Measurements from ENCODE around the gene REN. TPM values are rescaled to one million over a fixed set of nuclear protein-coding genes. Genes with fewer than 3 reads are reported as not detected.
A peak's percentile ranks its signal among the peaks of the same experiment; 100 is the strongest.

The REN gene
- total and polyA plus RNA-seq, 4 donors = 0.05 to 0.25 (median 0.15) TPM; not detected in 1

DNA sequence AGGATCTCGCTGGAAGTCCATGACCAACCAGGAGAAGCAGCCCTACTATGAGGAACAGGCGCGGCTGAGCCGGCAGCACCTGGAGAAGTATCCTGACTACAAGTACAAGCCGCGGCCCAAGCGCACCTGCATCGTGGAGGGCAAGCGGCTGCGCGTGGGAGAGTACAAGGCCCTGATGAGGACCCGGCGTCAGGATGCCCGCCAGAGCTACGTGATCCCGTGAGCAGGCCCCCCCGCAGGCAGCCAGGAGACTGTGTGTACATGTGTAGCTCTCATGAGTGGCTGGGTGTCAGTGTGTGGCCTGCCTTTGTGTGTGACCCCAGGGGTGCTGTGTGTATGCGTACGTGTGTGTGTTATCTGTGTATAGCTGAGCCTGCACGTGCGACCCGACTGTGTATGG, 41.5 kb downstream of the REN start:
- no peak overlapping the region for H3K27ac ChIP-seq (ENCODE audit: low read depth in 1 of 2, low read length in 2 of 2)
- peaks cover 10 to 40% (median 19%) of the 10 kb centered on the region in 4 donors for H3K36me3 ChIP-seq (ENCODE audit: control insufficient read depth in 4 of 4, insufficient read depth in 3 of 4, low read depth in 1 of 4, low read length in 3 of 4)
- H3K27me3 ChIP-seq (ENCODE audit: control insufficient read depth in 4 of 4, insufficient read depth in 4 of 4, low read length in 3 of 4) = no peaks in the 10 kb centered on the region
- 95% methylated on average over 22 of the region's 22 CpGs for WGBS
- no peak overlapping the region for H3K9ac ChIP-seq (ENCODE audit: low read depth in 1 of 2, low read length in 2 of 2)
- DNase-seq (ENCODE audit: low spot score) = no peak
- H3K4me1 ChIP-seq (ENCODE audit: control insufficient read depth in 4 of 4, insufficient read depth in 4 of 4, low read length in 3 of 4) = peaks cover 0 to 34% (median 27%) of the 10 kb centered on the region in 4 donors
- no peak overlapping the region for H3K4me3 ChIP-seq (ENCODE audit: low read depth in 1 of 3, low read length in 3 of 3)
- TF ChIP-seq, protein P1, sequence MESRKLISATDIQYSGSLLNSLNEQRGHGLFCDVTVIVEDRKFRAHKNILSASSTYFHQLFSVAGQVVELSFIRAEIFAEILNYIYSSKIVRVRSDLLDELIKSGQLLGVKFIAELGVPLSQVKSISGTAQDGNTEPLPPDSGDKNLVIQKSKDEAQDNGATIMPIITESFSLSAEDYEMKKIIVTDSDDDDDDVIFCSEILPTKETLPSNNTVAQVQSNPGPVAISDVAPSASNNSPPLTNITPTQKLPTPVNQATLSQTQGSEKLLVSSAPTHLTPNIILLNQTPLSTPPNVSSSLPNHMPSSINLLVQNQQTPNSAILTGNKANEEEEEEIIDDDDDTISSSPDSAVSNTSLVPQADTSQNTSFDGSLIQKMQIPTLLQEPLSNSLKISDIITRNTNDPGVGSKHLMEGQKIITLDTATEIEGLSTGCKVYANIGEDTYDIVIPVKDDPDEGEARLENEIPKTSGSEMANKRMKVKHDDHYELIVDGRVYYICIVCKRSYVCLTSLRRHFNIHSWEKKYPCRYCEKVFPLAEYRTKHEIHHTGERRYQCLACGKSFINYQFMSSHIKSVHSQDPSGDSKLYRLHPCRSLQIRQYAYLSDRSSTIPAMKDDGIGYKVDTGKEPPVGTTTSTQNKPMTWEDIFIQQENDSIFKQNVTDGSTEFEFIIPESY (IDR thresholded peaks at IDR 0.05) = no peak
- no peaks in the 10 kb centered on the region for H3K9me3 ChIP-seq (ENCODE audit: control insufficient read depth in 4 of 4, low read length in 3 of 4)

DNA sequence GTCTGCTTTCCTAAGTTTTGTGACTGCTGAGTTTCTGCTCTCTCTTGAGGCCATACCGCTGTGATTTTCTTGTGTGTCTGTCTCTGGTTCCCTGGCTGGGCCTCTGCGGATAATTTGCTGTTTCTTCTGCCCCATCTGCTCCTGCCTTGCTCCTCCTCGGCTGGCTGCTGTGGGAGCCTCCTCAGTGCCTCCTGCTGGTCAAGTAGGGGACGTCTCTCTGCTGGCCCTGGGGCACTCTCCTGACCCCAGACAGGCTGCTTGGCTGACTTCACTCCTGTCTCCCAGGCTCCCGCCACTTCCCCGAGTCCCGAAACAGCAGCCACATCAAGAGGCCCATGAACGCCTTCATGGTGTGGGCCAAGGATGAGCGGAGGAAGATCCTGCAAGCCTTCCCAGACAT, 42.8 kb downstream of the REN start:
- DNase-seq (ENCODE audit: low spot score) = no peak
- no peaks in the 10 kb centered on the region for H3K27me3 ChIP-seq (ENCODE audit: control insufficient read depth in 4 of 4, insufficient read depth in 4 of 4, low read length in 3 of 4)
- peaks cover 0 to 22% (median 18%) of the 10 kb centered on the region in 4 donors for H3K4me1 ChIP-seq (ENCODE audit: control insufficient read depth in 4 of 4, insufficient read depth in 4 of 4, low read length in 3 of 4)
- WGBS = 79% methylated on average over 9 of the region's 9 CpGs
- no peak overlapping the region for H3K9ac ChIP-seq (ENCODE audit: low read depth in 1 of 2, low read length in 2 of 2)
- H3K4me3 ChIP-seq (ENCODE audit: low read depth in 1 of 3, low read length in 3 of 3) = no peak overlapping the region
- no peak overlapping the region for H3K27ac ChIP-seq (ENCODE audit: low read depth in 1 of 2, low read length in 2 of 2)
- peaks cover 10 to 48% (median 22%) of the 10 kb centered on the region in 4 donors for H3K36me3 ChIP-seq (ENCODE audit: control insufficient read depth in 4 of 4, insufficient read depth in 3 of 4, low read depth in 1 of 4, low read length in 3 of 4)
- TF ChIP-seq RAD21 (IDR thresholded peaks at IDR 0.05) = peak; percentile 52 to 78
- TF ChIP-seq, protein P2, sequence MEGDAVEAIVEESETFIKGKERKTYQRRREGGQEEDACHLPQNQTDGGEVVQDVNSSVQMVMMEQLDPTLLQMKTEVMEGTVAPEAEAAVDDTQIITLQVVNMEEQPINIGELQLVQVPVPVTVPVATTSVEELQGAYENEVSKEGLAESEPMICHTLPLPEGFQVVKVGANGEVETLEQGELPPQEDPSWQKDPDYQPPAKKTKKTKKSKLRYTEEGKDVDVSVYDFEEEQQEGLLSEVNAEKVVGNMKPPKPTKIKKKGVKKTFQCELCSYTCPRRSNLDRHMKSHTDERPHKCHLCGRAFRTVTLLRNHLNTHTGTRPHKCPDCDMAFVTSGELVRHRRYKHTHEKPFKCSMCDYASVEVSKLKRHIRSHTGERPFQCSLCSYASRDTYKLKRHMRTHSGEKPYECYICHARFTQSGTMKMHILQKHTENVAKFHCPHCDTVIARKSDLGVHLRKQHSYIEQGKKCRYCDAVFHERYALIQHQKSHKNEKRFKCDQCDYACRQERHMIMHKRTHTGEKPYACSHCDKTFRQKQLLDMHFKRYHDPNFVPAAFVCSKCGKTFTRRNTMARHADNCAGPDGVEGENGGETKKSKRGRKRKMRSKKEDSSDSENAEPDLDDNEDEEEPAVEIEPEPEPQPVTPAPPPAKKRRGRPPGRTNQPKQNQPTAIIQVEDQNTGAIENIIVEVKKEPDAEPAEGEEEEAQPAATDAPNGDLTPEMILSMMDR (IDR thresholded peaks at IDR 0.05; ENCODE audit: low read depth, low read length, missing input control) = peak; percentile 24
- no peak for TF ChIP-seq SP1 (IDR thresholded peaks at IDR 0.05)
- no peaks in the 10 kb centered on the region for H3K9me3 ChIP-seq (ENCODE audit: control insufficient read depth in 4 of 4, low read length in 3 of 4)

DNA sequence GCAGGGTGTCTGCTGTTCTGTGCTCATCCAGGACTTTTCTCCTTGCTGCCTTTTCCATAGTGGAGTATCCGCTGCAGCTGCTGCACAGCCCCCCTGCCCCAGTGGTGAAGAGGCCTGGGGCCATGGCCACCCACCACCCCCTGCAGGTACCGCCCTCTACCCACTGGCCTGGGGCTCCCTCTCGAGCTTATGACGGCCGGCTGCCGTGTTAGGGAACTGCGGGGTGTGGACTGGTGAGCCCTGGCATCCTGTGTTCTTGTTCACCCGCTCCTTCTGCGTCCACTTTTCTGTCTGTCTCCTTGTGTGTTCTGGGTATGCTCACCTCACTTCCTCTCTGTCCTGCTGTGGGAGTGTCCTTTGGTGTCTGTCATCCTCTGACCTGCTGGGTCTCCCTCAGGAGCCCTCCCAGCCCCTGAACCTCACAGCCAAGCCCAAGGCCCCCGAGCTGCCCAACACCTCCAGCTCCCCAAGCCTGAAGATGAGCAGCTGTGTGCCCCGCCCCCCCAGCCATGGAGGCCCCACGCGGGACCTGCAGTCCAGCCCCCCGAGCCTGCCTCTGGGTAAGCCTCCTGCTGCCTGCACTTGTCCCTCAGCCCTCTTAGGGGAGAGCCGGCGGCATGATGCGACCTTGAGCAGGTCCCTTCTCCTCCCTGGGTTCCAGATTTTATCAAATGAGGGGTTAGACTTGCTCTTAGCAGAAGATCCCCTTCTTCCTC, 44.1 kb downstream of the REN start:
- Histone ChIP-seq H3K9ac (ENCODE audit: low read depth in 1 of 2, low read length in 2 of 2) (no peak overlapping the region), H3K36me3 (ENCODE audit: control insufficient read depth in 4 of 4, insufficient read depth in 3 of 4, low read depth in 1 of 4, low read length in 3 of 4) (peaks cover 12 to 56% (median 26%) of the 10 kb centered on the region in 4 donors), H3K4me1 (ENCODE audit: control insufficient read depth in 4 of 4, insufficient read depth in 4 of 4, low read length in 3 of 4) (peaks cover 0 to 9% (median 6%) of the 10 kb centered on the region in 4 donors), H3K4me3 (ENCODE audit: low read depth in 1 of 3, low read length in 3 of 3) (no peak overlapping the region), H3K9me3 (ENCODE audit: control insufficient read depth in 4 of 4, low read length in 3 of 4) (no peaks in the 10 kb centered on the region), H3K27ac (ENCODE audit: low read depth in 1 of 2, low read length in 2 of 2) (no peak overlapping the region), H3K27me3 (ENCODE audit: control insufficient read depth in 4 of 4, insufficient read depth in 4 of 4, low read length in 3 of 4) (no peaks in the 10 kb centered on the region)
- 92% methylated on average over 17 of the region's 17 CpGs for WGBS
- no peak for DNase-seq (ENCODE audit: low spot score)
- TF ChIP-seq, protein P3, sequence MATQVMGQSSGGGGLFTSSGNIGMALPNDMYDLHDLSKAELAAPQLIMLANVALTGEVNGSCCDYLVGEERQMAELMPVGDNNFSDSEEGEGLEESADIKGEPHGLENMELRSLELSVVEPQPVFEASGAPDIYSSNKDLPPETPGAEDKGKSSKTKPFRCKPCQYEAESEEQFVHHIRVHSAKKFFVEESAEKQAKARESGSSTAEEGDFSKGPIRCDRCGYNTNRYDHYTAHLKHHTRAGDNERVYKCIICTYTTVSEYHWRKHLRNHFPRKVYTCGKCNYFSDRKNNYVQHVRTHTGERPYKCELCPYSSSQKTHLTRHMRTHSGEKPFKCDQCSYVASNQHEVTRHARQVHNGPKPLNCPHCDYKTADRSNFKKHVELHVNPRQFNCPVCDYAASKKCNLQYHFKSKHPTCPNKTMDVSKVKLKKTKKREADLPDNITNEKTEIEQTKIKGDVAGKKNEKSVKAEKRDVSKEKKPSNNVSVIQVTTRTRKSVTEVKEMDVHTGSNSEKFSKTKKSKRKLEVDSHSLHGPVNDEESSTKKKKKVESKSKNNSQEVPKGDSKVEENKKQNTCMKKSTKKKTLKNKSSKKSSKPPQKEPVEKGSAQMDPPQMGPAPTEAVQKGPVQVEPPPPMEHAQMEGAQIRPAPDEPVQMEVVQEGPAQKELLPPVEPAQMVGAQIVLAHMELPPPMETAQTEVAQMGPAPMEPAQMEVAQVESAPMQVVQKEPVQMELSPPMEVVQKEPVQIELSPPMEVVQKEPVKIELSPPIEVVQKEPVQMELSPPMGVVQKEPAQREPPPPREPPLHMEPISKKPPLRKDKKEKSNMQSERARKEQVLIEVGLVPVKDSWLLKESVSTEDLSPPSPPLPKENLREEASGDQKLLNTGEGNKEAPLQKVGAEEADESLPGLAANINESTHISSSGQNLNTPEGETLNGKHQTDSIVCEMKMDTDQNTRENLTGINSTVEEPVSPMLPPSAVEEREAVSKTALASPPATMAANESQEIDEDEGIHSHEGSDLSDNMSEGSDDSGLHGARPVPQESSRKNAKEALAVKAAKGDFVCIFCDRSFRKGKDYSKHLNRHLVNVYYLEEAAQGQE (IDR thresholded peaks at IDR 0.05) = no peak
- TF ChIP-seq RAD21 (IDR thresholded peaks at IDR 0.05) (no peak), NR2F2 (IDR thresholded peaks at IDR 0.05) (no peak), EGR1 (IDR thresholded peaks at IDR 0.05; ENCODE audit: low read depth in 2 of 2) (no peak), HNF4G (IDR thresholded peaks at IDR 0.05) (no peak), TAF1 (conservative IDR thresholded peaks at IDR 0.05) (no peak), GABPA (IDR thresholded peaks at IDR 0.05 in 1 of 2, conservative IDR thresholded peaks at IDR 0.05 in 1 of 2) (no peak), JUND (IDR thresholded peaks at IDR 0.05) (no peak), YY1 (IDR thresholded peaks at IDR 0.05) (no peak), SP1 (IDR thresholded peaks at IDR 0.05) (no peak), RXRA (IDR thresholded peaks at IDR 0.05) (no peak)
- TF ChIP-seq, protein P2 (IDR thresholded peaks at IDR 0.05; ENCODE audit: low read depth, low read length, missing input control) = no peak
- TF ChIP-seq, protein P1 (IDR thresholded peaks at IDR 0.05) = no peak
- TF ChIP-seq, protein P4, sequence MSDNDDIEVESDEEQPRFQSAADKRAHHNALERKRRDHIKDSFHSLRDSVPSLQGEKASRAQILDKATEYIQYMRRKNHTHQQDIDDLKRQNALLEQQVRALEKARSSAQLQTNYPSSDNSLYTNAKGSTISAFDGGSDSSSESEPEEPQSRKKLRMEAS (IDR thresholded peaks at IDR 0.05) = no peak

Measured in liver (tissue), 9 donors.